Measurements from ENCODE around the gene CD37.

CD37 gene

GRCh38 chr19:49344505-49345423 is 9.6 kb downstream of the CD37 start:
- DNase-seq (no peak), ATAC-seq (replicated peaks) (peak; percentile 61)
- peaks cover 14 to 25% of the 10 kb centered on the region in 2 donors for H3K4me1 Mint-ChIP-seq (ENCODE audit: low read depth in 2 of 2)
- no peaks in the 10 kb centered on the region for H3K27me3 Mint-ChIP-seq
- H3K4me3 Mint-ChIP-seq = peak overlapping the region; percentile 15 to 17
- H3K36me3 Mint-ChIP-seq (ENCODE audit: insufficient read depth) = peaks cover 9% of the 10 kb centered on the region
- H3K27ac Mint-ChIP-seq = peak overlapping the region; percentile 55 to 69
- H3K9me3 Mint-ChIP-seq = no peaks in the 10 kb centered on the region

- Mint-ChIP-seq H3K27ac (no peak overlapping the region), H3K9me3 (no peaks in the 10 kb centered on the region), H3K36me3 (ENCODE audit: insufficient read depth) (peaks cover 2% of the 10 kb centered on the region), H3K27me3 (peaks cover 5 to 10% of the 10 kb centered on the region in 2 donors), H3K4me1 (ENCODE audit: low read depth in 2 of 2) (peaks cover 8 to 16% of the 10 kb centered on the region in 2 donors), H3K4me3 (no peak overlapping the region)
- no peak for DNase-seq
- ATAC-seq (replicated peaks) = no peak
These were observed 12.0 kb downstream of the CD37 start for GRCh38 chr19:49347191-49347590.

- no peak for ATAC-seq (replicated peaks)
- Mint-ChIP-seq H3K4me3 (no peak overlapping the region), H3K27ac (no peak overlapping the region), H3K27me3 (peaks cover 5 to 14% of the 10 kb centered on the region in 2 donors), H3K9me3 (no peaks in the 10 kb centered on the region), H3K36me3 (ENCODE audit: insufficient read depth) (peaks cover 2% of the 10 kb centered on the region), H3K4me1 (ENCODE audit: low read depth in 2 of 2) (peaks cover 8 to 13% of the 10 kb centered on the region in 2 donors)
- no peak for DNase-seq
These were observed 12.6 kb downstream of the CD37 start for GRCh38 chr19:49347835-49348234.

GRCh38 chr19:49348305-49349189 is 13.3 kb downstream of the CD37 start:
- H3K4me1 Mint-ChIP-seq (ENCODE audit: low read depth in 2 of 2) = peaks cover 8 to 13% of the 10 kb centered on the region in 2 donors
- peaks cover 9 to 21% of the 10 kb centered on the region in 2 donors for H3K27me3 Mint-ChIP-seq
- no peaks in the 10 kb centered on the region for H3K9me3 Mint-ChIP-seq
- ATAC-seq (replicated peaks) (no peak), DNase-seq (no peak)
- H3K27ac Mint-ChIP-seq = no peak overlapping the region
- no peak overlapping the region for H3K4me3 Mint-ChIP-seq
- H3K36me3 Mint-ChIP-seq (ENCODE audit: insufficient read depth) = peaks cover 2% of the 10 kb centered on the region

- Mint-ChIP-seq H3K4me3 (no peak overlapping the region), H3K27me3 (peaks cover 19 to 26% of the 10 kb centered on the region in 2 donors), H3K4me1 (ENCODE audit: low read depth in 2 of 2) (peaks cover 7 to 12% of the 10 kb centered on the region in 2 donors), H3K9me3 (no peaks in the 10 kb centered on the region), H3K36me3 (ENCODE audit: insufficient read depth) (no peaks in the 10 kb centered on the region), H3K27ac (no peak overlapping the region)
- DNase-seq (no peak), ATAC-seq (replicated peaks) (no peak)
These were observed 14.4 kb downstream of the CD37 start for GRCh38 chr19:49349567-49349966.

- Mint-ChIP-seq H3K27ac (no peak overlapping the region), H3K27me3 (peaks cover 48 to 53% of the 10 kb centered on the region in 2 donors), H3K4me3 (no peak overlapping the region), H3K9me3 (no peaks in the 10 kb centered on the region), H3K36me3 (ENCODE audit: insufficient read depth) (no peaks in the 10 kb centered on the region), H3K4me1 (ENCODE audit: low read depth in 2 of 2) (peaks cover 9 to 16% of the 10 kb centered on the region in 2 donors)
- ATAC-seq (replicated peaks) = no peak
- no peak for DNase-seq
These were observed 20.7 kb downstream of the CD37 start for GRCh38 chr19:49355909-49356353.

- no peaks in the 10 kb centered on the region for H3K36me3 Mint-ChIP-seq (ENCODE audit: insufficient read depth)
- no peak for DNase-seq
- H3K4me3 Mint-ChIP-seq = no peak overlapping the region
- H3K4me1 Mint-ChIP-seq (ENCODE audit: low read depth in 2 of 2) = peaks cover 11 to 20% of the 10 kb centered on the region in 2 donors
- peaks cover 48 to 49% of the 10 kb centered on the region in 2 donors for H3K27me3 Mint-ChIP-seq
- H3K9me3 Mint-ChIP-seq = no peaks in the 10 kb centered on the region
- no peak overlapping the region for H3K27ac Mint-ChIP-seq
- ATAC-seq (replicated peaks) = no peak
These were observed 21.2 kb downstream of the CD37 start for GRCh38 chr19:49356382-49356781.

- DNase-seq = no peak
- no peaks in the 10 kb centered on the region for H3K36me3 Mint-ChIP-seq (ENCODE audit: insufficient read depth)
- H3K27ac Mint-ChIP-seq = no peak overlapping the region
- peaks cover 18 to 20% of the 10 kb centered on the region in 2 donors for H3K4me1 Mint-ChIP-seq (ENCODE audit: low read depth in 2 of 2)
- H3K9me3 Mint-ChIP-seq = no peaks in the 10 kb centered on the region
- peaks cover 43 to 48% of the 10 kb centered on the region in 2 donors for H3K27me3 Mint-ChIP-seq
- ATAC-seq (replicated peaks) = no peak
- no peak overlapping the region for H3K4me3 Mint-ChIP-seq
These were observed 22.0 kb downstream of the CD37 start for GRCh38 chr19:49357186-49357585.

GRCh38 chr19:49359851-49360820 is 24.9 kb downstream of the CD37 start:
- peaks cover 17 to 18% of the 10 kb centered on the region in 2 donors for H3K4me1 Mint-ChIP-seq (ENCODE audit: low read depth in 2 of 2)
- peaks cover 25 to 31% of the 10 kb centered on the region in 2 donors for H3K27me3 Mint-ChIP-seq
- DNase-seq (no peak), ATAC-seq (replicated peaks) (no peak)
- H3K9me3 Mint-ChIP-seq = no peaks in the 10 kb centered on the region
- H3K4me3 Mint-ChIP-seq = no peak overlapping the region
- no peaks in the 10 kb centered on the region for H3K36me3 Mint-ChIP-seq (ENCODE audit: insufficient read depth)
- peak overlapping the region; percentile 22 to 31 for H3K27ac Mint-ChIP-seq

- H3K36me3 Mint-ChIP-seq (ENCODE audit: insufficient read depth) = no peaks in the 10 kb centered on the region
- ATAC-seq (replicated peaks) = no peak
- H3K4me3 Mint-ChIP-seq = peak overlapping the region in 1 of 2 donors; percentile 48
- DNase-seq = no peak
- H3K4me1 Mint-ChIP-seq (ENCODE audit: low read depth in 2 of 2) = peaks cover 11% of the 10 kb centered on the region in 2 donors
- H3K27me3 Mint-ChIP-seq = peaks cover 11 to 21% of the 10 kb centered on the region in 2 donors
- H3K27ac Mint-ChIP-seq = peak overlapping the region in 1 of 2 donors; percentile 38
- H3K9me3 Mint-ChIP-seq = no peaks in the 10 kb centered on the region
These were observed 26.3 kb downstream of the CD37 start for GRCh38 chr19:49361438-49362047.

- Mint-ChIP-seq H3K36me3 (ENCODE audit: insufficient read depth) (no peaks in the 10 kb centered on the region), H3K4me3 (peak within 1 kb of the TSS in 1 of 2 donors; percentile 48), H3K9me3 (no peaks in the 10 kb centered on the region), H3K27me3 (peaks cover 4 to 14% of the 10 kb centered on the region in 2 donors), H3K4me1 (ENCODE audit: low read depth in 2 of 2) (peaks cover 11% of the 10 kb centered on the region in 2 donors), H3K27ac (peak within 1 kb of the TSS in 1 of 2 donors; percentile 38)
- ATAC-seq (replicated peaks) (peak; percentile 21), DNase-seq (peak in 1 of 3 experiments; percentile 17)
These were observed 27.1 kb downstream of the CD37 start, which contains the start of gene TEAD2 for GRCh38 chr19:49362048-49362928. Gene TEAD2, minus strand, starts transcription at chr19:49362416. Its CDS starts 2,341 bp downstream, at chr19:49360075.

All from effector memory CD8-positive, alpha-beta T cell (primary cell).